GM12872 (cell line): Measurements from ENCODE around the gene KDM3B.

Experiments
- CTCF ChIP-seq: IDR thresholded peaks from 3 replicates; pipeline ENCODE4 v1.5.1; 2011; ENCODE audit warnings: low read depth, mild to moderate bottlenecking, low read length, moderate library complexity; ENCODE audit not compliant: insufficient read depth

KDM3B gene

GRCh38 chr5:138468966-138469539, 116.6 kb downstream of the KDM3B start:
- no peak for TF ChIP-seq CTCF

GRCh38 chr5:138469540-138470321, 117.2 kb downstream of the KDM3B start:
- TF ChIP-seq CTCF, result no peak

- TF ChIP-seq CTCF, result no peak
These were observed 118.0 kb downstream of the KDM3B start for GRCh38 chr5:138470322-138471051.

GRCh38 chr5:138471052-138471361, 118.5 kb downstream of the KDM3B start:
- TF ChIP-seq CTCF, result no peak

- no peak for TF ChIP-seq CTCF
These were observed 119.9 kb downstream of the KDM3B start for GRCh38 chr5:138472353-138472752.

GRCh38 chr5:138476918-138477317, 124.4 kb downstream of the KDM3B start:
- TF ChIP-seq CTCF, result no peak

GRCh38 chr5:138482638-138483037, 130.2 kb downstream of the KDM3B start:
- TF ChIP-seq CTCF, result no peak
